ENCODE measurements around the gene GNAL.
"Not testable (repeated sequence)": the region's sequence is repeated elsewhere in the genome, so short reads cannot be mapped to it uniquely, and the experiment has no call there.

Gene GNAL

DNA sequence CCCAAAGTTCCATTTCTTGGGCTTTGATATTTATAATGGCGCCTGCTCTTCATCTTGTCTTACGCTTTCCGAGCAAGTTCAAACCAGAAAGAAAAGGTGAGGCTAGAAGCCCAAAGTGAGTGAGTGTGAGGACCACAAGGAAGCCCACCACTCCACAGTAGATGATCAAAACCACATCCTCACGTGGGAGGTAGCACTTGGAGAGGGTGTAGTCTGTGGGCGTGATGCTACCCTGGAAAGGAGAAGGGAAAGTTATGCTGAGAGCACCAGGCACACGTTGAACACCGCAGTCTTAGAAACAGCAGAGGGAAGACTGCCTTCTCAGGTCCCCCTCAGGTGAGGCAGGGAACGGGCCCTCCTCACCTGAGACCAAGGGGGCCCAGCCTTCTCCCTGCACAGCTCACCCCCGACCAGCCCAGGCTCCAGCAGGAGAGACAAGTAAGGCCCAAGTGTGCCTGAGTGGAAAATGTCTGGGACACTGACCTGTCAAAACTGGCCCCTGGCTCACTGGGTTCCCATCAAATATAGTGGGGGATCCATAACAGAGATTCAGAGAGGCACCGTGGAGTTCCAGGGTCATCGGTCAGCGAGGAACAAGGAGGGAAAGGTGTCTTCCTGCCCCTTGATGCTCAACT is 195.4 kb downstream of the GNAL start:
- no peak for DNase-seq

DNA sequence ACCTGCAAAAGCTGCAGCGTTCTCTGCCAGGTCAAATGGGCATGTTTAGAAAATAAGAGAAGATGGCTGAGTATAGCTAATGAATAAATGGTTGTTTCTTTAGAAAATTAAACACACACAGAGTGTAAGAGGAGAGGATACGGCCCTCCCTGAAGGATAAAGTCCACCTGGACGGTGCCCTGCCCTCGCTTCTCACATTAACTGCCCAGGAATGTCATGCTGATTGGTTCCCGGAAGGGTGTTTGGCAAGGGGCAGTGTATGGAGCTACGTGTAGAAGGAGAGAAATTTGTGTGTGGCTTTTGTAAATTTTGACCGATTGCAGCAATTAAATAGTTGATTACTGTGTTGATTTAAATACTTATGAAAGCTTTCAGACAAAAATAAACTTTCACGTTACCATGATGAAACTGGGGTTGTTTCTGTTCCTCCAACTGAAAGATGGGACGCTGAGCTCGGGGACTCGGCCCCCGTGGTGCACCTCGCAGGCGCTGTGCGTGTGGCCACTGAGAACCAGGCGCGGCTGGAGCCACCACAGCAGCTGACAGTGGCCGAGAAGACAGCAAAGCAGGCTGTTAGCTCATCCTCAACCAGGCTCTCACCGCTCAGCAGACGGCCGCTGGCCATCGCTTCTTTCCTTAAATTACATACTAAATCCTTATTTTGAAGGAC is 196.3 kb downstream of the GNAL start:
- no peak for DNase-seq

DNA sequence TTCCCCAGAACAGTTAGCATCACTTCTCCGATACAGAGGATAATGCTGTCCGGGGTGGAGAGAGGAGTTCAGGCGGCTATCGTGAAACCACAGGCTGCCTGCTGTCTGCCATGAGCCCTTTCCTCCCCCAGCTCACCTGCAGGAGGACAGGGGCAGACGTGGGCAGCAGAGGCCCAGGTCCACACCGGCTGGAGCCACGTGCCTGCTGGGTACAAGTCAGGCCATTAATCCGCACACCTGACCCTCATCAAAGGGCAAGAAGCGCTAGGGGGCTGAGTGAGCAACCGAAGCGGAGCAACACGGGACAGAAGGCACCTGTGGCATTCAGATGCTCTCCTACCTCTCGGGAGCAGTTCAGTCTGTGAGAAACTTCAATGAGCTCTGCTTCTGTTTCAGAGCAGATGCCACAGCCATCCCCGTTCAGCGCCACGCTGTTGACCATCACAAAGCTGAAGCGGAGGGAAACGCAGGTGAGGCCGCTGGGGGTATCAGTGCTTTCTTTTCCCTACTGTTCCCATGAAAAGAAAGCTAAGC is 197.6 kb downstream of the GNAL start:
- DNase-seq: no peak

DNA sequence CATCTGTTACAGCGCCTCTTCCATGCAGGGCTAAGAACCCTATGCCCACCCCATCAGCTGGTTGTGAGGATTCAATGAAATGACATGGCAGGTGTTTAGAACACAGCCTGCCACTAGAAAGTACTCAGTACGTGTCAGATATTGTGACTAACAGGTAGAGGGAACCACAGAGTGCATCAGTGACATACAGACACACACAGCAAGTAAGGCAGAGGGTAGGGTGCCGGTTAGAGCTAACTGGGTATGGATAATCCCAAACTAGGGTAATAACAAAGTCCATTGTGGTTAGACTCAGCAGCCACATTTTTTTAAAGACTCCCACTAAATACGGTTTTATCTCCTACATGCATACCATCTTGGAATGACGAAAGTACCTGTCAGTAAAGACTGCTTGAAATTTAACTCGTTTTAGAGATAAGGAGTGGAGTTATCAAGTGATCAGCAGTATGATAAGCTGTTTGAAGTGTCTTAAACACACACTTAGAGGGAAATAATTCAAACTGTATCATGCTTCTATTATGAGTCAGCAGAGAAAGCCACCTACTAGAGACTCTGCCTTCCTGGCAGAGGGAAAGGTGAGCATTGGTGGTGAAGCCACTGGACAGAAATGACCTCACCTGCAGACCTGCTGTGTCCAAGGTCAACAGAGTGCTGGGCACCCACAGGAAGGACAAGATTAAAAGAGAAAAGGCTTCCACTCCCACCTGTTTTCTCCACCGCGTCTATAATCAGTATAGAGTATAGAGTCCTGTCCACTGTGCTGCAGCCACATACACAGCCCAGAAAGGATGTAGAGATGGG is 198.5 kb downstream of the GNAL start:
- DNase-seq: no peak

DNA sequence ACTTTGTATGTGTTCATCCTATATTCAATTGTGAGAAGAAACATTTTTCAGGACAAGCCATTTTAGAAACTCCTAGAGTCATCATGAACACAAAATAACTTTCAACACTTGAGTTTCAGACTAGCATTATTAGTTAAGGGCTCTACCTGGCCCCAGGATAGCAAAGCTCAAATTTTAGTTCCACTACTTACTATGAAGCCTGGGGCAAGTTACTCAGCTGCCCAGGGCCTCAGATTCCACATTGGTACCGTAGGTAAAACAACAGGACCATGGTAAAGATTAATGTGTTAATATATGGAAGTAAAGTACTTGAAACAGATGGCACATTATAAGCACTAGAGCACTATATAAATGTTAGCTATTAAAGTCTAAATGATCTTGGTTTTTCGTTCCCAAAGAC is 199.7 kb downstream of the GNAL start:
- DNase-seq: no peak

DNA sequence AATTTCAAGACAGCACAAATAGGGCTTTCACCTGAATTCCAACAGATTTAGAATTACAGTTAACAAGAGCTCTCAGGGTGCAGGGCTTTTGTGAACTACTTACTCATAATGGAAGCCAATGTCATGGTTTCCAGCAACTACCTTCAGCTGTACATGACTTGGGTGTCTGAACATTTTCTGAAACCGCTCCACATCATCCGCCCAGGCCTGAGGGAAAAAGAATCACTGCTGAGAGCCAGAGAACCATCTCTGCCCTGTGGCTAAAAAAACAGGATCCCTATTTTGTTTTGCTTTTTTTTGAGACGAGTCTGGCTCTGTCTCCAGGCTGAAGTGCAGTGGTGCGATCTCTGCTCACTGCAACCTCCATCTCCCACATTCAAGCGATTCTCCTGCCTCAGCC is 200.2 kb downstream of the GNAL start:
- DNase-seq: no peak

DNA sequence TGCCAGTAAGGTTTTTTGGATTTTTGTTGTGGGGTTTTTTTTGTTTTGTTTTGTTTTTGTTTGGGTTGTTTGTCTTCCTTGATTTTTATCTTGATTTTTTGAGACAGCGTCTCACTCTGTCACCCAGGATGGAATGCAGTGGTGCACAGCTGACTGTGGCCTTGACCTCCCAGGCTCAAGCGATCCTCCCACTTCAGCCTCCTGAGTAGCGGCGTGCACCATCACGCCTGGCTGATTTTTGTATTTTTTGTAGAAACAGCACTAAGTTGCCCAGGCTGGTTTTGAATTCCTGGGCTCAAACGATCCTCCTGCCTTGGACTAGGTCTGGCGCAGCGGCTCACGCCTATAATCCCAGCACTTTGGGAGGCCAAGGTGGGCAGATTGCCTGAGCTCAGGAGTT is 202.7 kb downstream of the GNAL start:
- DNase-seq: no peak

DNA sequence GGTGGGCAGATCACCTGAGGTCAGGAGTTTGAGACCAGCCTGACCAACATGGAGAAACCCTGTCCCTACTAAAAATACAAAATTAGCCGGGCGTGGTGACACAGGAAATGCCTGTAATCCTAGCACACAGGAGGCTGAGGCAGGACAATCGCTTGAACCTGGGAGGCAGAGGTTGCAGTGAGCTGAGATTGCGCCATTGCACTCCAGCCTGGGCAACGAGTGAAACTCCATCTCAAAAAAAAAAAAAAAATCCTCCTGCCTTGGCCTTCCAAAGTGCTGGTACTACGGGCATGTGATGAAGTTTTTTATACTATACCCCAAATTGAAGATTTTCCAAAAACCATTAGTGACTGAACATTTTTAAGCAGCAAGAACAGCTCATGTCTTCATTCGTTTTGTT is 203.4 kb downstream of the GNAL start:
- DNase-seq: not testable (repeated sequence)

DNA sequence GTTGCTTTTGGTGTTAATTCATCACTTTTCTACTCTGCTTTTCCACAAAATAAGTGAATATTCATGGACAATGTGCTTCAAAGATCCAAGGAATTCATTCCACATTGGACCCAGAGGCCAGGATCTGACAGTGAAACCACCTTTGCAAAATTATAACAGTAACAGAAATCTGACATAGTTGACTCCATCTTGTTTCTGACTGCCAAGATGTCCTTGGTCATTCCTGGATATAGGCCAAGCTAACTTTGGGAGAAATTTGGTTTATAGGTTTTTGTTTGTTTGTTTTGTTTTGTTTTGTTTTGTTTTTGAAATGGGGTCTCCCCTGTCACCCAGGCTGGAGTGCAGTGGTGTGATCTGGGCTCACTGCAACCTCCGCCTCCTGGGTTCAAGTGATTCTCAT is 208.7 kb downstream of the GNAL start:
- no peak for DNase-seq

DNA sequence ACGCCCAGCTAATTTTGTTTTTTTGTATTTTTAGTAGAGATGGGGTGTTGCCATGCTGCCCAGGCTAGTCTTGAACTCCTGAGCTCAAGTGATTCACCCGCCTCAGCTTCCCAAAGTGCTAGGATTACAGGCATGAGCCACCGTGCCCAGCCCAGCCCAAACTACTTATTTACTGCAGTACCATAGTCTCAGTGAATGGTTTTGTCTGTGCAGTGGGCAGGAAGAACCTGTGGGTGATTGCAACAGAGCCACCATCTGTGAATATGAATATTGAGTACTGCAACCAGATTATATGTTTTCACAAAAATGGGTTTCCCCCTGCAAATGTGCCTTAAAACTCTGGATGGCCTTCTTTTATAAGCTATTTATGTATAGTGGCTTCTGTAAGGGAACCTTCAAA is 210.0 kb downstream of the GNAL start:
- DNase-seq: no peak

DNA sequence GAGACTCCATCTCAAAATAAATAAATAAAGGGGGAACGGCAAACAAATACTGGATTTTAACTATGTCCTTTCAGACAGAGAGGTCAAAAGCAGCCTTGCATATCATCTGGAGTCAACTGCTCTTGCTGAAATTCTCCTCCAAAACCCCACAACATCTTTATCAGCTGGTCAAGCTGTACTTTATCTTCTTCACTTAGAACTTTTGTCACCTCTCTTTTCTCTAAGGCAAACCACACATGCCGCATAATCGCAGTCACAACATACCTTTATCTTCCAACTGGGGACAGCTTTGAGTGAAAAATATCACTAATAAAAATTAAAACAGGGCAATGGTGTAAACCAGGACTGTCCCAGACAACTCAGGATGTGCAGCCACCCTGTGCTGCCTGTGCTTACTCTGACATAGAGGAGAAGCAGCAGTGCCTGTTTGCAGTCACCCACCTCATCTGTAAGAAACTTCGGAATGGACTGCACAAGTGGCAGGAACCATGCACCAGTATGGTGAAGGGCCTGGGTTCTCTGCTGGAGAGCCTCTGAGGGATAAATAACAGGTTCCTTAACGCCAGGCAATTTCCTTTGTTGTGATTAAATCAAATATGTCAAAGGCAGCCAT is 212.9 kb downstream of the GNAL start:
- DNase-seq: no peak

DNA sequence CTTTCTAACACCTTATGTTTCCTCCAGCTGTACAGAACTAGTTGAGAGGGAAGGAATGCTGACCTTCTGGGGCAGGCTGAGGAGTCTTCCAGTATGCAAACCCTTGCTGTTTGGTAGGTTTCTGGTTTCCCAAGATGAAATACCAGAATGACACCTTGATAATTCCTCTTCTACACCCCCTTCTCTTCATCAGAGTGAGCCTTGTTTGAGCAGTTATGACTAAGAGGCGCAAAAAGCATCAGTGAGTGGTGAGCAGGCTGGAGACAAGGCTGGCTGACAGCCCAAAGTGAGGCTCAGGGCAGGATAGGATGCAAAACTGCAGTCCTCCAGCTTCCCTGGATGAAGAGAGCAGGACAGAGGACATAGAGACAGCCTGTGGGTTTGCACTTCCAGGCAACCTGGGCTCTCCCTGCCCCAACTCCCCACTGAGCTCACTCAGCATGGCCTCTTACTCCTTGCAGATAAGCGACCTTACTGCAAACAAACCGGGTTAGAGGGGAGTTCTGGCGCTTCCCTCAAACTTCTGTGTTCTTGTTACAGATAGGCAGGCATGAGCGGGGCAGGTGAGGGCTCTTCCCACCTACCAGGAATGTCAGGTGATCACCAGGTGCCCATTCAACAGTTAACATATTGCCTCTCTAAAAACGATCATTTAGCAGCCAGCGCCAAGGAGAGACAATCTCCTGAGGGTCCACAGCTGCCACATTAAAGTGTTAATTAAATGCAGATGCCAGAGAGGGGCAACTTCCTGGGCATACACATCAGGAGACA is 213.6 kb downstream of the GNAL start:
- DNase-seq: peak; percentile 21

DNA sequence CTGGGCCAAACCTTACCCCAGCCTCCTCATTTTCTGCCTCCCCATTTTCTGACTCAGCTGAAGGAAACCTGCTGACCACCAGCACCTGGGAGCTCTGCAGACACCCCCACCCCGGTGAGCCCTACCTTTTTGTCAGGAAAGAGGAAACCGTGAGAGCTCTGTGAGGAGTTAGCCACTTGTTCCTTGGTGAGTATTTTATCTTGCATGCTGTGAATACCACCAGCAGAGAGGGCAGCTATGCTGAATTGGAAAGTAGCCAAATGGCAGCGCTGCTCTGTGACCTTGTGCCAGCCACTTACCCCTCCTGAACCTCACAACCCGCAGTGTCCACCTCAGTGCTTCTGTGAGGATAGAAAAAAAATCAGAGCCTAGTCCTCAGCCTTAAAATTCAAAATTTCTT is 216.5 kb downstream of the GNAL start:
- DNase-seq: no peak

DNA sequence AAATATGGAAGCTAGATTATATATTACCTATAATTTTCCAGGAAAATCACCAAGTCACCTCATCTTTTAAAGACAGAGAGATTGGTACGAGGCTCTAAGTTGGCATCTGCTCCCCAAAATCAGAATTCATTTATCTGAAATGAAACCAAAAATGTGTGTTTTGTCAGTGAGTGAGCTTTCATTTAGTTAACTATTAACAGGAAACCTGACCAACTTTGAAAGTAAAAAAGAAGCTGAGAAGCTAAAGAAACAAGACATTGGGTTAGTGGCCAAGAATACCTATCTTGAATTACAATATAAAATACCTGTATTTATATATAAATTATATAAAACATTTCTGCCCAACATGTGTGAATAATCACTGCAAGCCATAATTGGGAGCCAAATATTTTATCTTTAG is 217.1 kb downstream of the GNAL start:
- no peak for DNase-seq

DNA sequence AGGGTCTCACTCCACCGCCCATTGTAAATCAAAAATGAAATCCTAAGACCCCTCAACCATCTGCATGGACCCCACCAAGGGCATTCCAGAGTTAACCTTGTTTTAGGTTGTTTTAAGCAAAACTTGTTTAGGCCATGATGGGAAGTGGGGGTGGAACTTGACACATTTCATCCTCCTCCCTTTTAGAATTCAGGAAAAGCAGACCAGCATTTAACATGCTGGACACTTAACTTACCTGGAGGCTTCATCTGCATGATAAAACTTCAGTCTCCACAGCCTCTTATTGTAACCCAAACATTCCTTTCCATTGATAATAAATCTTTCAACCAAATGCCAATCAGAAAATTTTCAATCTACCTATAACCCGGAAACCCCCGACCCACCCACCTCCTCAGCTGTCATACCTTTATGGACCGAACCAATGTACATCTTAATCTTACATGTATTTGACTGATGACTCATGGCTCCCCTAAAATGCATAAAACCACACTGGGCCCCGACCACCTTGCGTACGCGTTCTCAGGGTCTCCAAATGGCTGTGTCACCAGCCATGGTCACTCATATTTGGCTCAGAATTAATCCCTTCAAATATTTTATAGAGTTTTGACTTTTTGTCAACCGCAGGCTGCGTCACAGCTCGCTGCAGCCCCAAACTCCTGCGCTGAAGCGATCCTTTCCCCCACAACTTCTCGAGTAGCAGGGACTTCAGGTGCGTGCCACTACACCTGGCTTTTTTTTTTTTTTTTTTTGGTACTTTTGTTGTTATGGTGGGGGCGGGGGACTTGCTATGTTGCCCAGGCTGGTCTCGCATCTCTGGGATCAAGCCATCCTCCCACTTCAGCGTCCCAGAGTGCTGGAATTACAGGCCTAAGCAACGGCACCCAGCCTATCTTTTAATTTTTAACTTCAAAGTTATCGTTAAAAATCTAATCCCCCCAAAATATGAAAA is 218.1 kb downstream of the GNAL start:
- no peak for DNase-seq

DNA sequence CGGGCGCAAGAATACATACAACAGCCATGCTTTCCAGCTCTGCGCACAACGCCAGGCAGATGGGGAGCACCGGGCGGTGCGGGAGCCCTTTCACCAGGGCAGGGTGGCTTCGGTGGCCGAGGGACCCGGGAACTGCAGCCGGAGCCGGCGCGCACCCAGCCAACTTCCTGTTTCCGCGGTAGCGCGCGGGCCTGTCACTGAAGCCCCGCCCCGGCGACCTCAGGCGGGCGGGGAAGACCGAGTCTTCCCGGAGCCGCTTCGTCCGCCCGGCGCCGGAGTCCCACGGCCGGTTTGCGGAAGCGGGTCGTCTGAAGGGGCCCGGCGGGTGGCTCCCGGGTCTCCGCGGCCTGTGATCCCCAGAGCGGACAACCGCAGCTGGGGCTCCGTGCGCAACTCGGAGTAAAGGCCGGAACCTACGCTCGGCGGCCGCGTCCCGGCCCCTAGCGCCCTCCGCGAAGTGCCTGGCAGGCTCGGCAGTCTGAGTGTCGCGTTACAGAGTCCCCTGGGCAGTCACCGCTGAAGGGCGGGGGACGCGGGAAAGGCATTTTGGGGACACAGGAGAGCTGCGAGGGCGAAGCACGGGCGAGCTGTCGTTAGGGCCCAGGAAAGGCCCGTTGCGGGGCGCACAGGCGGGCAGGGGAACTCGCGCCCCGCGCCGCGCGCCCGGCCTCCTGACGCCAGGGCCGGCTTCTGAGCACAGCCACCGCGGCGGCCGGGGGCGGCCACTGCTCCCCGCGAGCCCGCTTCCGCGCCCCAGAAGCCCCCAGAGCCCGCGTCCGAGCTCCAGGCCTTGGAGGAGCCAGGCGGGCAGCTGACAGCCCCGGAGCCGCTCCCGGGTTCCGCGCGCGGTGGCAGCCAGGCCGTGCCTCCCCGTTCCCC is 219.4 kb downstream of the GNAL start, which contains the start of gene MPPE1:
Gene MPPE1, minus strand, starts transcription at position 136 of the 879 bp plus-strand sequence. CDS start 11,053 bp downstream, outside the sequence.
- DNase-seq: peak; percentile 78

DNA sequence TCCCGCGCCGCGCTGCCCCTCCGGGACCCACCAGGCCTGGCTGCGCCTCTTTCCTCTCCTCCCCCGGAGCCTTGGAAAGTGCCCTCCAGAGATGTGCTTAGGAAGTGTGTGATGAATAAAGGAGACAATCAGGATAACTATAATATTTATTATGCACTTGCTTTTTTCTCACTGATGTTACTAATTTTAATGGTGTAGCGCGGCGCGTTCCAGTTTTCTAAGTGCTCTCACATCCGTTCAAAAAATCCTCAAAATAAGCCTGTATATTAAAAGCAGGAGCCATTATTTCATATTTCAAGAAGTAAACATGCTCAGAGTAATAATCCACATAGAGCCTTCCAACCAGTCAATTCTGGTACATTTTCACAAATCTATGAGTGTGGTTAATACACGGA is 220.0 kb downstream of the GNAL start:
- DNase-seq: no peak

DNA sequence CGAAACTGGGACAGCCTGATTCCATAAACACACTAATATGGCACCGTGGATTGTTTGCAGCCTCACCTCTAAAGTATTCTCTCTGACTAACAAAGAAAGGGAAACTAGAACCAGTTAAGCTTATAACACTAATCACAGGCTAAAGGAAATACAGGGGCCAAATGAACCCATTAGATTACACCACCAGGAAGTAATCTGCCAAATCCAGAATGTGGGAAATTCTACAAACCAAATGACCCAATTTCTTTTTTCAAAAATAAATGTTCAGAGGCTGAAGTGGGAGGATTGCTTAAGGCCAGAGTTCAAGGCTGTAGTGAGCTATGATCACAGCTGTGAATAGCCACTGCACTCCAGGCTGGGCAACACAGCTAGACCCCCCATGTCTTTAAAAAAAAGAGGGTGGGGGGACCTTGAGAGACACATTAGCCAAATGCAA is 220.5 kb downstream of the GNAL start:
- DNase-seq: no peak

DNA sequence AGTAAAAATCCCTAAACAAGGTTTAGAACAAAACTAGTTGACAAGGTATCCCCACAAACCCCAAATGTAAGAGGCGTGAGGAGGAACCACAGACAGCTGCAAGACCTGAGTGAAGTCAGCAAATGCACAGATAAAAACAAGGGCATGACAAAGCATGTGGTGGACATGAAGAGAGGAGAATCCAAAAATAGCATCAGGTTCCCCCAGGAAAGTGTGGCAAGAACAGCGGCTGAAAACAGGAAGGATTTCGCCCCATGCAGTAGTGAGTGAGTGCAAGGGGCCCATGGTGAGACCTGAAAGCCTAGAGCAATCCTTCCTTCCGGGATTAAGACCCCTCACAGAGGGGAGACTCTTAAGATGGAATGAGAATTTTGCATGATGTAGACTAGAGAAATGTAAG is 227.8 kb downstream of the GNAL start:
- not testable (repeated sequence) for DNase-seq

DNA sequence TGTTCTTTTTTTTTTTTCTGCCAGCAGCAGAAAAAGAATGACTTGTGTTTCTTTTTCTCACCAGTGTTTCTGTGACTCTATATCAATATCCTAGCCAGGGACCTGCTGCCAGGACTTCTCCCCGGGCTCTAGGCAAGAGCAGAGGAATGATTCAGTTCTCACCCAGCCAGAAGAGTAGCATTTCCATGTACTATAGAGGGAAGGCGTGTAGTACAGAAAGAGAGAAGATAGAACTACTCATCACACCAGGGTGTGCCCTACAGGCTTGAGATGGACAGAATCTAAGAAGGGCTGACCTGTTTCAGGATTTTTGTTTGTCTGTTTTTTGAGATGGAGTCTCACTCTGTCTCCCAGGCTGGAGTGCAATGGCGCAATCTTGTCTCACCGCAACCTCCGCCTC is 230.5 kb downstream of the GNAL start:
- DNase-seq: not testable (repeated sequence)

Data from fibroblast of upper back skin (primary cell).